Measurements from ENCODE around the gene MARVELD2.
"Not testable (repeated sequence)": the region's sequence is repeated elsewhere in the genome, so short reads cannot be mapped to it uniquely, and the experiment has no call there.

Gene MARVELD2

DNA sequence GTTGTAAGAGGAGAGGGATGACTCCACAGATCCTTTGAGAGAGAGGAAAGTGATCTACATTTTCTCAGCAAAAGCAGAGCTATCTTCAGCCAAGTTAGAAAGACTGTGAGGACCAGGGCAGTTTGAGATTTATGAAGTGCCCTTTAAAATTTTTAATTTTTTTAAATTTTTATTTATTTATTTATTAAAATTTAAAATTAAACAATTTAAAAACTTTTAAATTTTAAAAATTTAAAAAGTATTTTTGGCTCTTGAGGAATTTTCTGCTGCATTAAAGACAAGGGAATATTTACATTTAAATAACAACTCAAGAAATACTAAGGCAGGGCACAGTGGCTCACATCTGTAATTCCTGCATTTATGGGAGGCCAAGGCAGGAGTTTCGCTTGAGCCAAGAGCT lies 47.3 kb downstream of the MARVELD2 start:
- TF ChIP-seq SPI1 (IDR thresholded peaks at IDR 0.05; ENCODE audit: borderline replicate concordance, low read depth) (no peak), GABPA (IDR thresholded peaks at IDR 0.05; ENCODE audit: low read depth) (no peak), POLR2AphosphoS5 (IDR thresholded peaks at IDR 0.05; ENCODE audit: low read depth) (no peak)
- TF ChIP-seq, protein P1, sequence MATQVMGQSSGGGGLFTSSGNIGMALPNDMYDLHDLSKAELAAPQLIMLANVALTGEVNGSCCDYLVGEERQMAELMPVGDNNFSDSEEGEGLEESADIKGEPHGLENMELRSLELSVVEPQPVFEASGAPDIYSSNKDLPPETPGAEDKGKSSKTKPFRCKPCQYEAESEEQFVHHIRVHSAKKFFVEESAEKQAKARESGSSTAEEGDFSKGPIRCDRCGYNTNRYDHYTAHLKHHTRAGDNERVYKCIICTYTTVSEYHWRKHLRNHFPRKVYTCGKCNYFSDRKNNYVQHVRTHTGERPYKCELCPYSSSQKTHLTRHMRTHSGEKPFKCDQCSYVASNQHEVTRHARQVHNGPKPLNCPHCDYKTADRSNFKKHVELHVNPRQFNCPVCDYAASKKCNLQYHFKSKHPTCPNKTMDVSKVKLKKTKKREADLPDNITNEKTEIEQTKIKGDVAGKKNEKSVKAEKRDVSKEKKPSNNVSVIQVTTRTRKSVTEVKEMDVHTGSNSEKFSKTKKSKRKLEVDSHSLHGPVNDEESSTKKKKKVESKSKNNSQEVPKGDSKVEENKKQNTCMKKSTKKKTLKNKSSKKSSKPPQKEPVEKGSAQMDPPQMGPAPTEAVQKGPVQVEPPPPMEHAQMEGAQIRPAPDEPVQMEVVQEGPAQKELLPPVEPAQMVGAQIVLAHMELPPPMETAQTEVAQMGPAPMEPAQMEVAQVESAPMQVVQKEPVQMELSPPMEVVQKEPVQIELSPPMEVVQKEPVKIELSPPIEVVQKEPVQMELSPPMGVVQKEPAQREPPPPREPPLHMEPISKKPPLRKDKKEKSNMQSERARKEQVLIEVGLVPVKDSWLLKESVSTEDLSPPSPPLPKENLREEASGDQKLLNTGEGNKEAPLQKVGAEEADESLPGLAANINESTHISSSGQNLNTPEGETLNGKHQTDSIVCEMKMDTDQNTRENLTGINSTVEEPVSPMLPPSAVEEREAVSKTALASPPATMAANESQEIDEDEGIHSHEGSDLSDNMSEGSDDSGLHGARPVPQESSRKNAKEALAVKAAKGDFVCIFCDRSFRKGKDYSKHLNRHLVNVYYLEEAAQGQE (IDR thresholded peaks at IDR 0.05; ENCODE audit: insufficient replicate concordance, low read depth), result no peak
- TF ChIP-seq, protein P2, sequence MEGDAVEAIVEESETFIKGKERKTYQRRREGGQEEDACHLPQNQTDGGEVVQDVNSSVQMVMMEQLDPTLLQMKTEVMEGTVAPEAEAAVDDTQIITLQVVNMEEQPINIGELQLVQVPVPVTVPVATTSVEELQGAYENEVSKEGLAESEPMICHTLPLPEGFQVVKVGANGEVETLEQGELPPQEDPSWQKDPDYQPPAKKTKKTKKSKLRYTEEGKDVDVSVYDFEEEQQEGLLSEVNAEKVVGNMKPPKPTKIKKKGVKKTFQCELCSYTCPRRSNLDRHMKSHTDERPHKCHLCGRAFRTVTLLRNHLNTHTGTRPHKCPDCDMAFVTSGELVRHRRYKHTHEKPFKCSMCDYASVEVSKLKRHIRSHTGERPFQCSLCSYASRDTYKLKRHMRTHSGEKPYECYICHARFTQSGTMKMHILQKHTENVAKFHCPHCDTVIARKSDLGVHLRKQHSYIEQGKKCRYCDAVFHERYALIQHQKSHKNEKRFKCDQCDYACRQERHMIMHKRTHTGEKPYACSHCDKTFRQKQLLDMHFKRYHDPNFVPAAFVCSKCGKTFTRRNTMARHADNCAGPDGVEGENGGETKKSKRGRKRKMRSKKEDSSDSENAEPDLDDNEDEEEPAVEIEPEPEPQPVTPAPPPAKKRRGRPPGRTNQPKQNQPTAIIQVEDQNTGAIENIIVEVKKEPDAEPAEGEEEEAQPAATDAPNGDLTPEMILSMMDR (IDR thresholded peaks at IDR 0.05; ENCODE audit: insufficient read depth, low read length), result no peak
- Histone ChIP-seq H3K4me3 (replicated peaks; ENCODE audit: insufficient read depth, low read length) (no peak overlapping the region), H3K27me3 (ENCODE audit: insufficient read depth, poor library complexity, severe bottlenecking) (no peaks in the 10 kb centered on the region), H3K27ac (replicated peaks) (no peak overlapping the region)
- DNase-seq (ENCODE audit: low read depth in 1 of 2, low spot score in 1 of 2), result no peak

DNA sequence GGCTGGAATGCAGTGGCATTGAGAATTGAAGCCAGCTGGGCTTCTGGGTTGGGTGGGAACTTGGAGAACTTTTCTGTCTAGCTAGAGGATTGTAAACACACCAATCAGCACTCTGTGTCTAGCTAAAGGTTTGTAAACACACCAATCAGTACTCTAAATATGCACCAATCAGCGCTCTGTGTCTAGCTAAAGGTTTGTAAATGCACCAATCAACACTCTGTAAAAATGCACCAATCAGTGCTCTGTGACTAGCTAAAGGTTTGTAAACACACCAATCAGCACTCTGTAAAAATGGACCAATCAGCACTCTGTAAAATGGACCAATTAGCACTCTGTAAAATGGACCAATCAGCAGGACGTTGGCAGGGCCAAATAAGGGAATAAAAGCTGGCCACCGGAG lies 51.5 kb downstream of the MARVELD2 start:
- not testable (repeated sequence) for H3K27ac ChIP-seq (replicated peaks); H3K27me3 ChIP-seq (ENCODE audit: insufficient read depth, poor library complexity, severe bottlenecking); DNase-seq (ENCODE audit: low read depth in 1 of 2, low spot score in 1 of 2)

DNA sequence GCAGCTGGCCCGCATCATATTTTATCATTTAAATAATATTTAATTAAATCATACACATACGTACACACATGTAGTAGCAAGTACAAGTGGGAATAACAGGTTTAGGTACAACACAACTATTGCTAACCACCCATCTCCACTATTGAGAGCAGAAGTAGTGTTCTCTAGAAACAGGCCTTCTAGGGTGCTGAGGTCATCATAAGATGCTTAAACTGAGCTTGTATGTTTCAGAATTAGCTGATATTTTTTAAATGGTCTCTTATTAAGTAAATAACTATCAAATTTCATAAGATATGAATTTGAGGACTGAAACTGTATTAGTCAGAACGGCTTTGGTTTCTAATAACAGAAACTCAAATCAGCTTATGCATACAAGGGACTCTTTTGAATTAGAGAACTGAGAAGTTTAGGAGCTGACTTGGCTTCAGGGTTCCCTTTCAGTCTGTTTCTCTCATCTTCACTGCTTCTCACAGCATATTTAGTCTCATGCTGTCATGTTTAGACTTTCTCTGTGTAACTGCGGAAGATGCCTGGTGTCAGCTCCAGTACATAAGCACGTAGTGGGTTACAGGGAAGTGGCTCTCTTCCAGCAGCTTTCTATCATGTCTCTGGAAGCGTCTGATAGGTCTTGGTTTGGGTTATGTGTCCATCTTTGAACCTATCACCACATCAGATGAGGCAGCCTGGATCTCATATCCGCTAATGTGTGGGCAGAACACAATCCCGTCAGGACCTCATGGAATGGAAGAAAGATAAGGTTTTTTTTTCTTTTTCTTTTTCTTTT lies 52.7 kb downstream of the MARVELD2 start:
- no peak overlapping the region for H3K4me3 ChIP-seq (replicated peaks; ENCODE audit: insufficient read depth, low read length)
- TF ChIP-seq POLR2AphosphoS5 (IDR thresholded peaks at IDR 0.05; ENCODE audit: low read depth) (no peak), GABPA (IDR thresholded peaks at IDR 0.05; ENCODE audit: low read depth) (no peak), SPI1 (IDR thresholded peaks at IDR 0.05; ENCODE audit: borderline replicate concordance, low read depth) (no peak)
- TF ChIP-seq, protein P1 (IDR thresholded peaks at IDR 0.05; ENCODE audit: insufficient replicate concordance, low read depth), result no peak
- TF ChIP-seq, protein P2 (IDR thresholded peaks at IDR 0.05; ENCODE audit: insufficient read depth, low read length), result no peak
- DNase-seq (ENCODE audit: low read depth in 1 of 2, low spot score in 1 of 2), result no peak
- no peak overlapping the region for H3K27ac ChIP-seq (replicated peaks)
- no peaks in the 10 kb centered on the region for H3K27me3 ChIP-seq (ENCODE audit: insufficient read depth, poor library complexity, severe bottlenecking)

More for the DNA sequence above, 51.5 kb downstream of the MARVELD2 start:
- not testable (repeated sequence) for H3K4me3 ChIP-seq (replicated peaks; ENCODE audit: insufficient read depth, low read length)

DNA sequence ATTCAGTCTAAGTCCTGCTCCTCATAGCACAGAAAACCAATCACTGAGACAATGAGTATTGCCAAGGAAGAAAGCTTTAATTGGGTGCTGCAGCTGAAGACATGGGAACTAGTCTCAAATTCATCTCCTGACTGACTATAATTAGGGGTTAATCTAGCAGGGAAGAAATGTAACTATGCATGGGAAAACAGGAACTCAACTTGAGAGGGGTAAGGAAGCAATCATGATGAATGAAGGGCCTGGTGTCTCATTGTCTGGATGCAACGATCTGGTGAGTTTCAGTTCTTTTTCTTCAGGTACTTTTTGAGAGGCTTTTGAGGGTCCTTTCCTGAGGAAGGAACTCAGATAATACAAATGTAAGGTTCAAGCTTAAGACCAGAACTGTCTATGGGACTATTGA lies 53.7 kb downstream of the MARVELD2 start:
- no peak for DNase-seq (ENCODE audit: low read depth in 1 of 2, low spot score in 1 of 2)
- no peak overlapping the region for H3K27ac ChIP-seq (replicated peaks)
- no peak overlapping the region for H3K4me3 ChIP-seq (replicated peaks; ENCODE audit: insufficient read depth, low read length)
- TF ChIP-seq SPI1 (IDR thresholded peaks at IDR 0.05; ENCODE audit: borderline replicate concordance, low read depth), result peak; percentile 8; the same call in 1 of the 2 replicates
- TF ChIP-seq, protein P2 (IDR thresholded peaks at IDR 0.05; ENCODE audit: insufficient read depth, low read length), result no peak
- no peaks in the 10 kb centered on the region for H3K27me3 ChIP-seq (ENCODE audit: insufficient read depth, poor library complexity, severe bottlenecking)

DNA sequence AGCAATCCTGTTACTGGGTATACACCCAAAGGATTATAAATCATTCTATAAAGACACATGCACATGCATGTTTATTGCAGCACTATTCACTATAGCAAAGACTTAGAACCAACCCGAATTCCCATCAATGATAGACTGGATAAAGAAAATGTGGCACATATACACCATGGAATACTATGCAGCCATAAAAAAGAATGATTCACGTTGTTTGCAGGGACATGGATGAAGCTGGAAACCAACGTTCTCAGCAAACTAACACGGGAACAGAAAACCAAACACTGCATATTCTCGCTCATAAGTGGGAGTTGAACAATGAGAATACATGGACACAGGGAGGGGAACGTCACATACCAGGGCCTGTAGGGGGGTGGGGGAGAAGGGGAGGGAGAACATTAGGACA lies 56.6 kb downstream of the MARVELD2 start:
- not testable (repeated sequence) for H3K27ac ChIP-seq (replicated peaks); H3K4me3 ChIP-seq (replicated peaks; ENCODE audit: insufficient read depth, low read length); DNase-seq (ENCODE audit: low read depth in 1 of 2, low spot score in 1 of 2); H3K27me3 ChIP-seq (ENCODE audit: insufficient read depth, poor library complexity, severe bottlenecking)

DNA sequence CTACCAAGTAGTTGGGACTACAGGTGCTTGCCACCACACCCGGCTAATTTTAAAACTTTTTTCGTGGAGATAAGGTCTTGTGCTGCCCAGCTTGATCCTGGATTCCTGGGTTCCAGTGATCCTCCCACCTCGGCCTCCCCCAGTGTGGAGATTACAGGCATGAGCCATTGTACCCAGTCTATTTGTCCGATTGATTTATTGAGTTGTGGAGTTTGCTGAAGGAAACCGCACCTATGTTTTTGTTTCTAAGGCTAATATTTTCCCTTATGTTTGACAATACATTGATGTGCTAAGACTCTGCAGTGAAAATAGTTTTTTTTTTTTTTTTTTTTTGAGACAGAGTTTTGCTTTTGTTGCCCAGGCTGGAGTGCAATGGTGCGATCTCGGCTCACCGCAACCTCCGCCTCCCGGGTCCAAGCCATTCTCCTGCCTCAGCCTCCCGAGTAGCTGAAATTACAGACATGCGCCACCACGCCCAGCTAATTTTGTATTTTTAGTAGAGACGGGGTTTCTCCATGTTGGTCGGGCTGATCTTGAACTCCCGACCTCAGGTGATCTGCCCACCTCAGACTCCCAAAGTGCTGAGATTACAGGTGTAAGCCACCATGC lies 57.7 kb downstream of the MARVELD2 start:
- not testable (repeated sequence) for H3K27ac ChIP-seq (replicated peaks); H3K27me3 ChIP-seq (ENCODE audit: insufficient read depth, poor library complexity, severe bottlenecking); DNase-seq (ENCODE audit: low read depth in 1 of 2, low spot score in 1 of 2); H3K4me3 ChIP-seq (replicated peaks; ENCODE audit: insufficient read depth, low read length)
